Occipital lobe (tissue), 1 donor: ENCODE measurements around the gene MYPN. TPM values are rescaled to one million over a fixed set of nuclear protein-coding genes. Genes with fewer than 3 reads are reported as not detected.

Experiments used
- total RNA-seq: library from RNA; depleted of rRNA; stranded (reverse); fragments of >200 nt; gene quantifications from one replicate; pipeline ENCODE4 v1.2.3, GENCODE V29; 2014

Gene MYPN
- total RNA-seq, 1 donor from 2014 or later: not detected

Other genes starting within 250 kb of the MYPN start
- 43.7 TPM for gene SIRT1, start 224.8 kb upstream of the MYPN start, total RNA-seq
- 96.1 TPM for gene HERC4, start 34.2 kb upstream of the MYPN start, total RNA-seq
- gene ATOH7, start 122.6 kb downstream of the MYPN start, total RNA-seq: 1.4 TPM
- gene HNRNPH3, start 222.6 kb downstream of the MYPN start, total RNA-seq: 41.2 TPM
- gene PBLD, start 223.4 kb downstream of the MYPN start, total RNA-seq: 7.0 TPM